Activated CD4-positive, alpha-beta T cell treated with anti-CD3 and anti-CD28 coated beads, Interleukin-2, amount 50 U/mL, for 24 hours (primary cell): ENCODE measurements around the gene RASD1.

Experiments
- DNase-seq, 2 donors: peaks; one replicate each; pipeline ENCODE4 v3.0.0-alpha.2; 2020; ENCODE audit warnings: low read depth in 1 of 2, low spot score in 1 of 2

RASD1 gene, protein sequence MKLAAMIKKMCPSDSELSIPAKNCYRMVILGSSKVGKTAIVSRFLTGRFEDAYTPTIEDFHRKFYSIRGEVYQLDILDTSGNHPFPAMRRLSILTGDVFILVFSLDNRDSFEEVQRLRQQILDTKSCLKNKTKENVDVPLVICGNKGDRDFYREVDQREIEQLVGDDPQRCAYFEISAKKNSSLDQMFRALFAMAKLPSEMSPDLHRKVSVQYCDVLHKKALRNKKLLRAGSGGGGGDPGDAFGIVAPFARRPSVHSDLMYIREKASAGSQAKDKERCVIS

DNA sequence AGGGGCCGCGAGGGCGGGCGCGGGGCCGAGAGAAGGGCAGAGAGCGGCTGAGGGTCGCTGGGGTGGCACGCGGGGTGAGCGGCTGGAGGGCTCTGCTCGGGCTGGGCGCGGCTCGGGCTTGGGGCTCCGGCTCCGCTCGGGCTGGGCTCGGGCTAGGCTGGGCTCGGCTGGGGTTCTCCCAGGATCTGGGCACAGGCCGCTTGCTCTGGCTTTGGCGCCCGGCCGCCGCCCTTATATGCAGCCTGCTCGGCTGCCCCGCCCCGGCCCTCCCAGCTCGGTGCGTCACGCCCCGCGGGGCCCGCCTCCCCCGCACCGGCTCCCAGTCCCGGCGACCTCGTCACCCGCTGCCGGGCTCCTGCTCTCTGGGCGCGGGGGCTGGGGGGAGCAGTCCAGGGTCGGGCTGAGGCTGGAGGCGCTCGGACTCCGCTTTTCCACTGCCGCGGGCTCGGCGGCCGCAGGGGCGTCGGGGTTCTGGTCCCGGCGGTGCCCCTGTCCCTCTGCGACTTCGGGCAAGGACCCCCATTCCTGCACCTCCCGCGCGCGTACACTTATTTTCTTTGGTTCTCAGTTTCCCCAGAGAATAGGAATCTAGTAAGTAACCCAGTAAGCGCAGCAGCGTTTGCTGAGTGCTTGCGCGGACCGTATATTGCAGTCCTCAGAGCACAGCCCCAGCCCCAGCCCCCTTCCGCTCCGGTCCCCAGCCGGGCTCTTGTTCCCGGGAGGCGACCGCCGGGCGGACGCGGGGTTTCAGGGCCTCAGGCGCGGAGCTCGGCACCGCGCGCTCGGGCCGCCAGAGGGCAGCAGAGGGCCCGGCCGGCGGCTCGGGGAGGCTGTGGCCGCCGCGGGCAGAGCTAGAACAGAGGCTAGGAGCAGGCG, at the start of gene RASD1:
Gene RASD1, minus strand, starts transcription at position 207 of the 876 bp plus-strand sequence. CDS start 214 bp downstream, outside the sequence.
- DNase-seq, result peak; percentile 63 to 66

GRCh38 chr17:17545984-17546383, 49.8 kb upstream of the RASD1 start:
- DNase-seq, result no peak

GRCh38 chr17:17545031-17545820, 49.0 kb upstream of the RASD1 start:
- DNase-seq, result no peak

GRCh38 chr17:17542906-17543635, 46.9 kb upstream of the RASD1 start:
- no peak for DNase-seq

GRCh38 chr17:17541640-17542001, 45.4 kb upstream of the RASD1 start:
- DNase-seq, result no peak

- DNase-seq, result no peak
These were observed 44.9 kb upstream of the RASD1 start for GRCh38 chr17:17540935-17541639.

GRCh38 chr17:17540278-17540906, 44.2 kb upstream of the RASD1 start:
- DNase-seq, result no peak

DNA sequence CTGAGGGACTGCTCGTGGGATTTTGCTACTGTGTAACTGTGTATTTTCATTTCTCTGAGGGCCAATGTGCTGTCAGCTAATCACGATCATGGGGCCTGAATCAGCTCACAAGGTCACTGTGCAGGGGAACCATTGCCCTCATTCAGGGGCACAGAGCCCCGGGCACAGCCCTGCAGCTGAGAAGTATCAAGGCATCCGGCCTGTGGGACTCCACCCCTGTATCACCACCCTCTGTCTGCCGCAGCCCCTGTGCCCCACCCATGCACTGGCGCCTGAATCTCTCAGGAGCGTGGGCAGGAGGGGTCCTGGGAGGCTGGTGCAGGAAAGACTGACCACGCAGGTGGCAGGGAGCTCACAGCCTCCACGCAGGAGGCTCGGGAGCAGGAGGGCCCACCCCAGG, 43.4 kb upstream of the RASD1 start:
- DNase-seq, result no peak

GRCh38 chr17:17538417-17539391, 42.5 kb upstream of the RASD1 start:
- DNase-seq, result no peak

DNA sequence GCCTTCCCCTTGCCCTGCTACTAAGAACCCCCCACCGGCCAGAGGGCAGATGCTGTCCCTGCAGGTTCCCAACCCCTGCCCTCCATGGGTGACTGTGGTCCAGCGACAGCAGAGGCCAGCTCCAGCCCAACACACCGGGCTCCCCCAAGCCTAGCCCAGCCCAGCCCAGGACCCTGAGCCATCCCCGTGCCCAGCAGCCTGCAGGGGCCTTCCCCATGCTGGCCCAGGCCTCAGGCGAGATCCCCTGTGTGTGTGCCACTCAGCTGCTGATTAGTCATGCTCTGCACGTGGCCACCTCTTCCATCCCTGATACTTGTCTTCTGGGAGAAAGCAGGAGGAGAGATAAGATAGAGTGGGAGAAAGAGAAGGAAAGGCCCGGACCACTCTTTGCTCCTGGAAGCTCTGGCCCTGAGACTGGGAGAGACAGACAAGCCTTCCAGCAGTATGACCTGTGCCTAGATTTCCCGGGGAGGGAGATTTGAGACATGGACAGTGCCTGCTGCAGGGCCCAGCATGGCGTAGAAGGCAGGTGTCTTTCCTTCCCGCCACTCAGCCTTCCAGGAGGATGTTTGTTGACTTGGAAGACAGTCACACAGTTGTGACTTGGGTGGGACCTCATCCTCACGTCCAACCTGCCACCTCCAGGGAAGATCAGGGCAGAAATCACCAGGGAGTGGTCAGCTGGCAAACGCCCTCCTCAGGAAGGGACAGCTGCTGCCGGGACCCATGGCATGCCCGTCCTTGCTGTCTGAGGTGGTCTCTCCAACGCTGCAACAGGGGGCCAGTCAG, 41.3 kb upstream of the RASD1 start:
- DNase-seq, result no peak

DNA sequence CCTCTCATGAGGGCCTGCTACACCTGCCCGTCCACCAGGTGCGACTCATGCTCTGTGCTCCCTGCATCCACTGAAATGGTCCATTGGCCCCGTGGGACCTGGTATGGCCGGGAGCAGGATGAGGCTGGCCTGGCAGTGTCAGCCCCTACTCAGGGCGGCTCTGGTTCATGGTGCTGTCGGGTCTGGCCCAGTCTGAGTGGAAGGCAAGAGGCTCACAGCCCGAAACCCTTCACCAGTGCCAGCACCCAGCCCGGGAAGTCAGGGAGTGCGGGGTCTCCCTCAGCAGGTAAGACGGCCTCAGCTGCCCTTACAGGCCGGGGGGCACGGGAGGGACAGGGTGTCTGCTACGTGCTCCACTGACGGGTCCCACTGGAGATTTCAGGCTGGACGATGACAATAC, 40.5 kb upstream of the RASD1 start:
- DNase-seq, result no peak

GRCh38 chr17:17535957-17536356, 39.8 kb upstream of the RASD1 start:
- no peak for DNase-seq

DNA sequence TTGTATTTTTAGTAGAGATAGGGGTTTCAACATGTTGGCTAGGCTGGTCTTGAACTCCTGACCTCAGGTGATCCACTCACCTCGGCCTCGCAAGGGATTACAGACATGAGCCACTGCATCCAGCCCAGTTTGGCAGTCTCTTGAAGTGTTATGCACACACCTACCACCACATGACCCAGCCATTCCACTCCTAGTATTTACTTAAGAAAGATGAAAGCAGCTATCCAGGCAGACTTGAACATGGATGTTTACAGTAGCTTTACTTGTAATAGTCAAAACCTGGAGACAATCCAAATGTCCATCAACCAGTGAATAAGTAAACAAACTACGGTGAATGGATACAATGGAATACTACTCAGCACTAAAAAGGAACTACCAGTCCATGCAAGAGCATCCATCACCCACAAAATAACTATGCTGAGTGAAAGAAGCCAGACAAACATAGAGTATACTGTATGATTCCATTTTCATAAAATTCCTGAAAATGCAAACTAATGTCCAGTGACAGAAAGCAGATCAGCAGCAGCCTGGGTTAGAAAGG, 37.8 kb upstream of the RASD1 start:
- no peak for DNase-seq

GRCh38 chr17:17532991-17533390, 36.8 kb upstream of the RASD1 start:
- DNase-seq, result no peak

- DNase-seq, result no peak
These were observed 35.0 kb upstream of the RASD1 start for GRCh38 chr17:17531156-17531555.

DNA sequence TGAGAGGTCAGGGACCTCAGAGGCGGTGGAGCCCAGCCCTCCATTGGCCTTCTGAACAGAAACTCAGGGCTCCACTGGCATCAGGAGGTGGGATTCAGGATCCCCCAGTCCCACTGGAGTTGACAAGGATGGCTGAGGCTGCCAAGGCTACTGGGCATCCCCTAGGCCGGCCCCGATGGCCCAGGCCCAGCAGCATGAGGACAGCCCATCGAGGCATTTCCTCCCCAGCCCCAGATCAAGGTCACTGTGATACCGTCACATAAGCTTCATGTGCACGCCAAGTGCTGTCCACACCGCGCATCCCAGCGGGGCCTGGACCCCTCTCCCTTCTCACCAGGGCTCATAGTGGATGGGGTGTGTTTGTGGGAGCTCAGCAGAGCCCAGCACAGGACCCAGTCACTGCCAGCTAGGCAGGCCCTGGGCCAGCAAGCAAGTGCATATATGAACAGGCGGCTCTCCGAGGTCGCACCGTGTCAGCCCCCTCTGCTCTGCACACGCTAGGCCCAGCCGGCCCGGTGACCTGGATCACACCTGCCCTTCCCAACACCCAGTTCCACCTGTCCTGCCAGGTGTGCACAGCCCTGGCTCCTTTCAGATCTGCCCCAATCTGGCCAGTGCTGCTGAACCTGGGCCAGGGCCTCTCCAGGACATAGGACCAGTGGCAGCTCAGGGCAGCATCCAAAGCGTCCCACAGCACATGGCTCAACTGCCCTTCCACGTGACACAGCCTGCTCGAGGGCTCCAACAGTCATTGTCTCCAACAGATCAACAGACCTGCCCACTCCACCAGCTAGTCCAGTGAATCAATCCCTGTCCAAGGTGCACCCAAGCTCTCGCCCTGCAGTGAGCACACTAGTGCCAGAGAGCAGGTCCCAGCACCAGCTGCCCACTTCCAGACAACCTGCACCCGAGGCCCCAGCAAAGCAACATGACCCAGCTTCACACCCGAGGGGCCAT, 32.8 kb upstream of the RASD1 start:
- DNase-seq, result no peak
